H1 (cell line): ENCODE measurements around the gene PDE1C. TPM values are rescaled to one million over a fixed set of nuclear protein-coding genes. Genes with fewer than 3 reads are reported as not detected.

Experiments
- CTCF ChIA-PET: fragments of 300-600 bp; sonication (Branson Sonifier 250); formaldehyde crosslinking; loops from one replicate; lab custom pipeline; 2021; ENCODE audit not compliant: partially characterized antibody; lab: Charles Lee
- POLR2A ChIA-PET: fragments of 300-600 bp; sonication (Branson Sonifier 250); formaldehyde crosslinking; loops from one replicate; lab custom pipeline; 2021; ENCODE audit warnings: inconsistent platforms; ENCODE audit not compliant: partially characterized antibody; lab: Charles Lee
- DNase-seq, 2 experiments: peaks; one replicate each; pipeline versions ENCODE4 v3.0.0 to v3.0.0-alpha.2; 2010 to 2022; ENCODE audit warnings: low spot score in 2 of 2, low read depth in 1 of 2, mixed read lengths in 1 of 2
- FAIRE-seq: peaks from 2 replicates; lab custom pipeline; 2011; peaks lifted over from hg19 to GRCh38; lab: Jason Lieb, UNC
- H2AFZ ChIP-seq: 2 replicates; pipeline ENCODE4 v1.8.1; 2012; ENCODE audit warnings: low read length, inconsistent platforms
- H2AK5ac ChIP-seq: 2 replicates; pipeline ENCODE4 v1.6.1; 2013; ENCODE audit warnings: low read depth, low read length
- H2BK120ac ChIP-seq: replicated peaks from 2 replicates; pipeline ENCODE3; 2013; ENCODE audit warnings: low read depth, low read length, inconsistent platforms
- H2BK12ac ChIP-seq: 2 replicates; pipeline ENCODE4 v1.6.1; 2013; ENCODE audit warnings: low read depth, low read length
- H2BK15ac ChIP-seq: 2 replicates; pipeline ENCODE4 v1.6.1; 2013; ENCODE audit warnings: low read length
- H2BK20ac ChIP-seq: 2 replicates; pipeline ENCODE4 v1.6.1; 2013; ENCODE audit warnings: low read length
- H2BK5ac ChIP-seq: 2 replicates; pipeline ENCODE4 v1.6.1; 2013; ENCODE audit warnings: low read depth, low read length
- H3K14ac ChIP-seq: 2 replicates; pipeline ENCODE4 v1.6.1; 2013; ENCODE audit warnings: inconsistent platforms; ENCODE audit not compliant: insufficient read length
- H3K18ac ChIP-seq: 2 replicates; pipeline ENCODE4 v1.6.1; 2013; ENCODE audit warnings: low read length; ENCODE audit errors: extremely low read depth
- H3K23ac ChIP-seq: 2 replicates; pipeline ENCODE4 v1.6.1; 2013; ENCODE audit warnings: inconsistent platforms; ENCODE audit not compliant: insufficient read length
- H3K23me2 ChIP-seq: 2 replicates; pipeline ENCODE4 v1.6.1; 2013; ENCODE audit warnings: low read depth, low read length
- H3K27ac ChIP-seq: 2 replicates; pipeline ENCODE4 v1.6.1; 2011; ENCODE audit warnings: low read depth, low read length, inconsistent platforms
- H3K27me3 ChIP-seq, 4 experiments: replicated peaks in 1 of 4; 1 replicate in 1 of 4; 2 replicates in 3 of 4; pipeline versions ENCODE4 v1.6.1 to v1.8.1; 2011 to 2013; ENCODE audit warnings: low read length in 3 of 4, mild to moderate bottlenecking in 3 of 4, inconsistent platforms in 2 of 4, mixed read lengths in 2 of 4, moderate library complexity in 1 of 4; ENCODE audit not compliant: control insufficient read depth in 3 of 4, insufficient read depth in 3 of 4; ENCODE audit errors: extremely low read depth in 1 of 4
- H3K36me3 ChIP-seq, 4 experiments: 2 replicates each; pipeline versions ENCODE4 v1.6.1 to v1.8.1; 2011 to 2013; ENCODE audit warnings: mild to moderate bottlenecking in 4 of 4, low read length in 3 of 4, moderate library complexity in 2 of 4, control low read depth in 1 of 4, inconsistent platforms in 1 of 4; ENCODE audit not compliant: insufficient read depth in 4 of 4, control insufficient read depth in 2 of 4
- H3K4ac ChIP-seq: replicated peaks from 2 replicates; pipeline ENCODE3; 2013; ENCODE audit warnings: low read length, low read depth, mixed read lengths, inconsistent platforms; ENCODE audit not compliant: insufficient read length
- H3K4me1 ChIP-seq, 4 experiments: replicated peaks in 1 of 4; 1 replicate in 1 of 4; 2 replicates in 3 of 4; pipeline versions ENCODE4 v1.6.1 to v1.8.1; 2011 to 2013; ENCODE audit warnings: low read length in 3 of 4, inconsistent platforms in 2 of 4, mixed read lengths in 1 of 4; ENCODE audit not compliant: insufficient read depth in 4 of 4, control insufficient read depth in 3 of 4
- H3K4me2 ChIP-seq, 2 experiments: 2 replicates each; pipeline versions ENCODE4 v1.6.1 to v1.8.1; 2011 to 2013; ENCODE audit warnings: low read depth in 2 of 2, low read length in 2 of 2, control low read depth in 1 of 2, inconsistent platforms in 1 of 2, mild to moderate bottlenecking in 1 of 2; ENCODE audit not compliant: insufficient read depth in 1 of 2
- H3K4me3 ChIP-seq, 4 experiments: fragments of 200-600, 300-600 bp in 1 of 4; sonication (generic), shearing (Covaris generic), sonication (Bioruptor Twin) in 1 of 4; 2 replicates each; pipeline versions ENCODE4 v1.5.1 to v1.8.1; 2011 to 2016; ENCODE audit warnings: low read length in 4 of 4, low read depth in 3 of 4, control low read depth in 2 of 4, inconsistent platforms in 2 of 4, mild to moderate bottlenecking in 2 of 4, mixed read lengths in 1 of 4, moderate library complexity in 1 of 4; ENCODE audit not compliant: insufficient read depth in 2 of 4; ENCODE audit errors: extremely low read depth in 1 of 4
- H3K56ac ChIP-seq: replicated peaks from 2 replicates; pipeline ENCODE3; 2013; ENCODE audit warnings: low read depth, mild to moderate bottlenecking, mixed read lengths, low read length, inconsistent platforms; ENCODE audit not compliant: insufficient read length
- H3K79me1 ChIP-seq: 2 replicates; pipeline ENCODE4 v1.6.1; 2013; ENCODE audit warnings: low read depth, low read length, control low read depth
- H3K79me2 ChIP-seq, 2 experiments: 2 replicates each; pipeline versions ENCODE4 v1.6.1 to v1.8.1; 2012 to 2013; ENCODE audit warnings: low read length in 2 of 2, mild to moderate bottlenecking in 2 of 2, inconsistent platforms in 1 of 2; ENCODE audit not compliant: insufficient read depth in 2 of 2, control insufficient read depth in 1 of 2
- H3K9ac ChIP-seq, 4 experiments: replicated peaks in 1 of 4; 1 replicate in 1 of 4; 2 replicates in 3 of 4; pipeline versions ENCODE4 v1.6.1 to v1.8.1; 2011 to 2013; ENCODE audit warnings: low read depth in 3 of 4, low read length in 3 of 4, control low read depth in 2 of 4, mild to moderate bottlenecking in 2 of 4, moderate library complexity in 2 of 4, inconsistent platforms in 1 of 4; ENCODE audit errors: extremely low read depth in 1 of 4
- H3K9me3 ChIP-seq, 2 experiments: 2 replicates each; pipeline versions ENCODE4 v1.6.1 to v1.8.1; 2012 to 2013; ENCODE audit warnings: mild to moderate bottlenecking in 2 of 2, moderate library complexity in 2 of 2, control low read depth in 1 of 2, inconsistent platforms in 1 of 2, low read depth in 1 of 2, low read length in 1 of 2, mixed read lengths in 1 of 2; ENCODE audit not compliant: insufficient read depth in 2 of 2
- H4K20me1 ChIP-seq, 2 experiments: replicated peaks in 1 of 2; 2 replicates each; pipeline versions ENCODE3 to v1.8.1; 2011 to 2013; ENCODE audit warnings: inconsistent platforms in 2 of 2, low read length in 2 of 2, mild to moderate bottlenecking in 1 of 2; ENCODE audit not compliant: insufficient read depth in 2 of 2, control insufficient read depth in 1 of 2
- H4K5ac ChIP-seq: 2 replicates; pipeline ENCODE4 v1.6.1; 2013; ENCODE audit warnings: low read length, low read depth, mixed read lengths, inconsistent platforms; ENCODE audit not compliant: insufficient read length
- H4K8ac ChIP-seq: 2 replicates; pipeline ENCODE4 v1.8.0; 2013; ENCODE audit warnings: mild to moderate bottlenecking, moderate library complexity, low read length, inconsistent platforms; ENCODE audit not compliant: insufficient read depth; ENCODE audit errors: extremely low read depth
- H4K91ac ChIP-seq: replicated peaks from 2 replicates; pipeline ENCODE3; 2013; ENCODE audit warnings: low read length, mixed read lengths, inconsistent platforms; ENCODE audit not compliant: insufficient read length
- CBX8 ChIP-seq: fragments of 300-800, 300-1000 bp; sonication (generic); IDR thresholded peaks from 2 replicates; pipeline ENCODE4 v1.7.1; 2016; ENCODE audit warnings: low read depth, low read length, borderline replicate concordance
- GTF2F1 ChIP-seq: IDR thresholded peaks from 2 replicates; pipeline ENCODE4 v1.6.1; 2012; ENCODE audit warnings: low read depth, low read length, improper control_type of control experiment, borderline replicate concordance
- NANOG ChIP-seq: IDR thresholded peaks from 2 replicates; pipeline ENCODE4 v1.6.1; 2011; ENCODE audit warnings: low read length, low read depth, mild to moderate bottlenecking, inconsistent platforms; ENCODE audit not compliant: insufficient read depth, poor library complexity, severe bottlenecking
- TAF1 ChIP-seq: IDR thresholded peaks from 2 replicates; pipeline ENCODE4 v1.6.1; 2011; ENCODE audit warnings: mild to moderate bottlenecking, low read depth, low read length
- WGBS, 2 experiments: shearing (Covaris generic) in 1 of 2; methylation state at CpG; one replicate each; pipeline versions ENCODE4 v1.1.6 to v1.1.7; 2013 to 2015; ENCODE audit warnings: low lambda C conversion rate in 2 of 2, mixed read lengths in 2 of 2, inconsistent platforms in 1 of 2, low coverage in 1 of 2, missing lambda C conversion rate in 1 of 2; ENCODE audit not compliant: insufficient replicate concordance in 2 of 2, insufficient coverage in 1 of 2, insufficient read length in 1 of 2; ENCODE audit errors: extremely low coverage in 1 of 2, missing lambda C conversion rate in 1 of 2; 5-methylcytosine and 5-hydroxymethylcytosine counted together
- polyA plus RNA-seq, 7 experiments: library from polyadenylated mRNA; depleted of rRNA in 3 of 7; stranded (reverse) in 5 of 7; unstranded in 2 of 7; fragments of >200 nt in 5 of 7; fragments of 200-250 nt in 2 of 7; gene quantifications; 1 replicate in 5 of 7; 2 replicates in 1 of 7; 4 replicates in 1 of 7; pipeline versions ENCODE4 v1.2.1 to v1.2.3, GENCODE V29; 2011 to 2013; ENCODE audit warnings: missing spikeins in 2 of 7, mixed read lengths in 2 of 7
- total RNA-seq: library from RNA; stranded (reverse); fragmentation: NEBNext Ultra II Directional; extraction: Animal tissue kit (Norgen Biotek cat#: 25700); gene quantifications from 2 replicates; pipeline ENCODE4 v1.2.1, GENCODE V29; 2021
- TF ChIP-seq, protein P1 (sequence below): IDR thresholded peaks from 2 replicates; pipeline ENCODE4 v1.6.1; 2011; ENCODE audit warnings: low read depth, mild to moderate bottlenecking, low read length; ENCODE audit not compliant: insufficient read depth

Gene PDE1C
- total and polyA plus RNA-seq, 2 of the 8 experiments (the other 6 are each of a cell fraction or from before 2014, with no cell fraction given) = 0.11 to 1.1 TPM

DNA sequence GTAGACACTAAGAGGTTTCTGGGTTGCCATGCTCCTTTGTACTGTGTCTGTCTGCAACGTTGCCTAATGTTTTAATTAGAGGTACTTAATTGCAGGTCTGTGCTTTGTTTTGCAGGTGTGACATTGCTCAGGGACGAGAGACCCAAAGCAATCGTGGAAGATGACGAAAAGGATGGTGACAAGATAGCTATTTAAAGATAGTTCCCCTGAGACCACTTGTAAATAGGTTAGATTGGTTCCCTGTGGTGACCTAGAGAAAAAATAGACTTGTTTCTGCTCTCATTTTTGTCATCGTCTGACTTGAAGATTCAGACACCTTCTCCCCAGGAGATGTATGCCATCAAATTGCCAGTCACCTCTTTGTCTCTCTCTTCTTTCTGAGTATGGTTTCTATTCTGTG lies 363.1 kb downstream of the PDE1C start:
- Histone ChIP-seq H3K79me1 (no peaks in the 10 kb centered on the region), H3K9me3 (peaks cover 2% of the 10 kb centered on the region in 2 experiments; a peak in 2 of 4 replicates), H3K4me3 (no peak overlapping the region), H4K20me1 (no peaks in the 10 kb centered on the region), H2BK12ac (no peak overlapping the region), H3K23ac (no peak overlapping the region), H3K4me1 (peaks cover 0 to 12% (median 3%) of the 10 kb centered on the region in 4 experiments; a peak in 2 of 7 replicates), H3K4ac (no peak overlapping the region), H2BK120ac (no peak overlapping the region), H3K18ac (no peak overlapping the region), H3K27ac (no peak overlapping the region), H2AFZ (no peak overlapping the region), H3K36me3 (no peaks in the 10 kb centered on the region; a peak in 1 of 8 replicates), H2BK15ac (no peak overlapping the region; the same call in 1 of the 2 replicates), H2BK5ac (no peak overlapping the region), H2AK5ac (no peak overlapping the region), H4K8ac (no peak overlapping the region), H3K4me2 (no peak overlapping the region), H3K23me2 (no peaks in the 10 kb centered on the region), H4K5ac (no peak overlapping the region), H3K27me3 (peaks cover 0 to 24% (median 4%) of the 10 kb centered on the region in 4 experiments; a peak in 5 of 7 replicates), H4K91ac (no peak overlapping the region), H3K9ac (no peak overlapping the region), H2BK20ac (0 out of 2 replicates have a peak overlapping the region, but pooled peaks have one; percentile 29), H3K14ac (no peak overlapping the region), H3K79me2 (no peaks in the 10 kb centered on the region), H3K56ac (no peak overlapping the region)
- ChIA-PET POLR2A (no interaction called here), CTCF (interaction anchor here (1.1 to 7.8 kb wide), 2 partner anchors 22 to 56 kb away, joined by 3 to 27 read pairs; no protein-coding TSS in a partner anchor)
- FAIRE-seq = no peak
- WGBS, 2 experiments = 83% methylated on average over 5 of the region's 5 CpGs; no CpG with 5 or more reads in 1 of the 2 experiments
- no peak for DNase-seq
- TF ChIP-seq GTF2F1 = no peak
- no peak for TF ChIP-seq CBX8
- TF ChIP-seq, protein P1, sequence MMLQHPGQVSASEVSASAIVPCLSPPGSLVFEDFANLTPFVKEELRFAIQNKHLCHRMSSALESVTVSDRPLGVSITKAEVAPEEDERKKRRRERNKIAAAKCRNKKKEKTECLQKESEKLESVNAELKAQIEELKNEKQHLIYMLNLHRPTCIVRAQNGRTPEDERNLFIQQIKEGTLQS = no peak
- no peak for TF ChIP-seq NANOG
- TF ChIP-seq TAF1 = no peak
